Measurements from ENCODE around the gene LRP1. TPM values are rescaled to one million over a fixed set of nuclear protein-coding genes. Genes with fewer than 3 reads are reported as not detected.

LRP1 gene
- total and polyA plus RNA-seq, 2 of the 13 experiments (the other 11 are each of a cell fraction or from before 2014, with no cell fraction given), result 14.7 to 30.8 TPM

- TF ChIP-seq HINFP (CRISPR knock-in tag; IDR thresholded peaks at IDR 0.05; ENCODE audit: low read depth) (no peak), ZNF513 (CRISPR knock-in tag; conservative IDR thresholded peaks at IDR 0.05) (no peak), ZNF350 (CRISPR knock-in tag; IDR thresholded peaks at IDR 0.05; ENCODE audit: borderline replicate concordance, low read depth) (peak; percentile 54; the same call in 1 of the 2 replicates), ZBTB46 (CRISPR knock-in tag; IDR thresholded peaks at IDR 0.05; ENCODE audit: borderline replicate concordance) (peak; percentile 64; the same call in 1 of the 2 replicates), MBD4 (IDR thresholded peaks at IDR 0.05; ENCODE audit: borderline replicate concordance, low read length) (no peak), ATF1 (CRISPR knock-in tag; IDR thresholded peaks at IDR 0.05) (no peak), FOXA1 (IDR thresholded peaks at IDR 0.05) (no peak), FOXA1 (CRISPR knock-in tag; IDR thresholded peaks at IDR 0.05) (peak; percentile 37; the same call in 1 of the 2 replicates), FOXA3 (CRISPR knock-in tag; IDR thresholded peaks at IDR 0.05) (peak; percentile 64), ZNF318 (CRISPR knock-in tag; IDR thresholded peaks at IDR 0.05) (no peak), ZNF576 (CRISPR knock-in tag; IDR thresholded peaks at IDR 0.05) (no peak), ZNF644 (CRISPR knock-in tag; IDR thresholded peaks at IDR 0.05; ENCODE audit: low read depth) (0 out of 2 replicates have a peak, but pooled peaks have one; percentile 42), SRSF1 (optimal IDR thresholded peaks at IDR 0.05; ENCODE audit: low read depth, low read length) (no peak), ZNF329 (CRISPR knock-in tag; IDR thresholded peaks at IDR 0.05; ENCODE audit: low read depth) (no peak), CEBPG (CRISPR knock-in tag; IDR thresholded peaks at IDR 0.05) (peak; percentile 98), CHD2 (IDR thresholded peaks at IDR 0.05; ENCODE audit: low read depth, low read length) (no peak), ISL2 (CRISPR knock-in tag; IDR thresholded peaks at IDR 0.05) (peak; percentile 77)
Observed at GRCh38 chr12:57148469-57149244, 20.4 kb downstream of the LRP1 start (continued).

All from HepG2 (cell line).